Measurements from ENCODE around the gene ZC3H10.
A peak's percentile ranks its signal among the peaks of the same experiment; 100 is the strongest.
"Not testable (repeated sequence)": the region's sequence is repeated elsewhere in the genome, so short reads cannot be mapped to it uniquely, and the experiment has no call there.

The ZC3H10 gene

DNA sequence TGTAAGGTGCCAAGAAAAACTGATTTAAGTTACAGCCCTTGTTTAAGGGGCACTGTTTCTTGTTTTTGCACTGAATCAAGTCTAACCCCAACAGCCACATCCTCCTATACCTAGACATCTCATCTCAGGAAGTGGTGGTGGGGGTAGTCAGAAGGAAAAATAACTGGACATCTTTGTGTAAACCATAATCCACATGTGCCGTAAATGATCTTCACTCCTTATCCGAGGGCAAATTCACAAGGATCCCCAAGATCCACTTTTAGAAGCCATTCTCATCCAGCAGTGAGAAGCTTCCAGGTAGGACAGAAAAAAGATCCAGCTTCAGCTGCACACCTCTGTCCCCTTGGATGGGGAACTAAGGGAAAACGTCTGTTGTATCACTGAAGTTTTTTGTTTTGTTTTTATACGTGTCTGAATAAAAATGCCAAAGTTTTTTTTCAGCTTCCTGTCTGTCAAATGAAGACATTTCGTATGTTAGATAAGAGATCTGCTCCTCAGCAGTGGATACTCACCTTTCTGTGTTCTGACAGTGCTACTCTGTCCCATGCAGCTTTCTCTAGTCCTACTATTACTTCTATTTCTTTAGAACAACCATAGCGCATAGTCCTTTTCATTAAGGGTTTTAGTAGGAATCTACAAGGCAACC, 14.9 kb upstream of the ZC3H10 start:
- no peak for DNase-seq

GRCh38 chr12:56103823-56104108, 14.3 kb upstream of the ZC3H10 start:
- DNase-seq = no peak

DNA sequence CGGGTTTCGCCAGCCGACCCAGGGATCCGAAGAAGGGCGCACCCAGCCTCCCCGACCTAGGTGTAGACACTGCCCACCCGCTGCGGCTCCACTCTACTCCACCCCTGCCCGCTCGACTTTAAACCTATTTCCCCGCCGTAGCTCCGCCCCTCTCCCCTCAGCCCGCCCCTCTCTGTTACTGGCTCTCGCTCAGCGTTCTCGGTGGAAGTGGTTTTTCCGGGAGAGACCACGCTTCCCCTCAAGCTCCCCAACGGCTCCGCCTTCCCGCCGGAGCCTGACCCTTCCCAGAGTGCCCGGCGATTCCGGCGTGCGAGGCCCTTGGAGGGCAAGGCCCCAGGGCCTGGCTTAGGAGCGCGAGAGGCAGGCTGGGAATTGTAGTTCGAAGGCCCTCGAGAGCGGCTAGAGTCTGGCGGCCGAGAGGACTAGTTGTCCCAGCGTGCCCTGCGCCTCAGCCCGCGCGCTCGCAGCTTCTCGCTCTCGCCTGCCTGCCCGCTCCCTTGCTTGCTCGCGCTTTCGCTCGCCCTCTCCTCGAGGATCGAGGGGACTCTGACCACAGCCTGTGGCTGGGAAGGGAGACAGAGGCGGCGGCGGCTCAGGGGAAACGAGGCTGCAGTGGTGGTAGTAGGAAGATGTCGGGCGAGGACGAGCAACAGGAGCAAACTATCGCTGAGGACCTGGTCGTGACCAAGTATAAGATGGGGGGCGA, 13.8 kb upstream of the ZC3H10 start, which contains the start of gene PA2G4:
Gene PA2G4, plus strand, starts transcription at position 451 of the 706 bp plus-strand sequence. Its CDS starts 179 bp downstream, at position 630.
- DNase-seq = peak; percentile 96

GRCh38 chr12:56104815-56105608, 13.1 kb upstream of the ZC3H10 start:
- DNase-seq = no peak

DNA sequence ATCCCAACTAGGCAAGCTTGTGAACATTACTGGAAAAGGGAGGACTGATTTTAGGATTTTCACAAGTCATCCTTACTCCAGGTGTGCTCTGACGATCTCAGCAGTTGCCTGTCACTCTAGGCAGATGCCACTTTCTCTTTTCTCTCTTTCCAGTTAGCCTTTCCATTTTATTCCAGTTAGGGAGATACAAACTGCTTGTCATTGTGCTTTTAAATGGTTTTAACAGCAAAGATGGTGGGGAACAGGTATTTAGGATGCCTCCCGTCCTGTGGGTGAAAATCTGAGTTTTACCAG, 12.5 kb upstream of the ZC3H10 start:
- DNase-seq = no peak

DNA sequence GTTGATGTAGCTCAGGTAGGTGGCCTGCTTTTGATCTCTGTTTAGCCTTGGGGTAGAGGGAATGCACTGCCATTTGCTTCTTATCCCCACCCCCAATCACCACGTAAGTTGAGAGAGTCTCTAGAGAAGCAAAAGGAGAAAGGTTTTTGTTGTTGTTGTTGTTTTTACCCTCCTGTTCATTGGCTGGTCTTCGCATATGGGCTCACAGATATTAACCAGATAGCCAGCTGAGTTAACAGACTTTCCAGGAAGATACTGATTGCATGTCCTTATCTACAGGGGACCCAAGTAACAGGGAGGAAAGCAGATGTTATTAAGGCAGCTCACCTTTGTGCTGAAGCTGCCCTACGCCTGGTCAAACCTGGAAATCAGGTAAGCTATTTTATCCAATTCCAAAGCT, 10.8 kb upstream of the ZC3H10 start:
- DNase-seq = no peak

DNA sequence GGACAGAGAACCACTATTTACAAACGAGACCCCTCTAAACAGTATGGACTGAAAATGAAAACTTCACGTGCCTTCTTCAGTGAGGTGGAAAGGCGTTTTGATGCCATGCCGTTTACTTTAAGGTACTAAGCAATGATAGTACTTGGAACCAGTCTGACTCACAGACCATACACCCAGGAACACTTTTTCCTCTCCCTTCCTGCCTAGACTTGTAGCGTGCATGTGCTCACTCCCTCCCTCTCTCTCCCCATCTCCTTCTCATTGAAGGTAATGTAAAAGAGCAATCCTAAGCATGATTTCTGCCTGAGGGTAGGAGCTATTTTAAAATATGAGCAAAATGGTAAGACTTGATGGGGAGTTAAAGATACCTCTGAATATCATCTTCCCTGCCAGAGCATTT, 7.5 kb upstream of the ZC3H10 start:
- DNase-seq = no peak

DNA sequence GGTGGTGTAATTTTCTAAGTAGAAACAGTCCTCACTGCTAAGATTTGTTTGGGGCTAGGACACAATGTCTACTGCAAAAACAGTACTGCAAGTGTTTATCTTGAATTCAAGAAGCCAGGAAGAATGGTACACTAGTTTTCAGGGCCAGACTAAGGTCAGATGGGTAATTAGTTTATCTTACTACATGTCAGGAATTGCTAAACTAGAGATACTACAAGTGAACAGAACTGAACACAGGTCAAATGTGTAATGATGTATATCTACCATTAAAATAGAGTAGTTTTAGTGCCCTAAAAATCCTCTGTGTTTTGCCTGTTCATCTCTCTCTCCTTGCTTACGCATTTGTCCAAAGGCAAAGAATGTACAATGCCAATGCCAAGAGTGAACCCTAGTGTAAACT, 4.0 kb upstream of the ZC3H10 start:
- DNase-seq = no peak

DNA sequence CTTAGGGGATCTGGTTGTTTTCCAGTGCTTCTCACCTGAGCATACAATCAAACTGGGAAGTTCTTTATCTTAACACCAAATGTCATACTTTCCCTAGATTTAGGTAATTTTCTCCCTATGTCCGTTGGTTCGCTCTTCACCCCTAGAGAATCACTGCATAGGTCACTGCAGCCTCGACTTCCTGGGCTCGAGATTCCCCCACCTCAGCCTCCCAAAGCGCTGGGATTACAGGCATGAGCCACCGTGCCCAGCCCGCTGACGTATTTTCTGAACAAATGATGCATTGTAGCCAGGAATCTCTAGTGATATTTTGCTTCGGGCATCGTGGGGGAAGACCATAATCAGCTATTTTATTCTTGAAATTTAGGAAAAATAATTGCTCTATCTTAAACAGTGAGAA, 2.7 kb upstream of the ZC3H10 start:
- DNase-seq = no peak

DNA sequence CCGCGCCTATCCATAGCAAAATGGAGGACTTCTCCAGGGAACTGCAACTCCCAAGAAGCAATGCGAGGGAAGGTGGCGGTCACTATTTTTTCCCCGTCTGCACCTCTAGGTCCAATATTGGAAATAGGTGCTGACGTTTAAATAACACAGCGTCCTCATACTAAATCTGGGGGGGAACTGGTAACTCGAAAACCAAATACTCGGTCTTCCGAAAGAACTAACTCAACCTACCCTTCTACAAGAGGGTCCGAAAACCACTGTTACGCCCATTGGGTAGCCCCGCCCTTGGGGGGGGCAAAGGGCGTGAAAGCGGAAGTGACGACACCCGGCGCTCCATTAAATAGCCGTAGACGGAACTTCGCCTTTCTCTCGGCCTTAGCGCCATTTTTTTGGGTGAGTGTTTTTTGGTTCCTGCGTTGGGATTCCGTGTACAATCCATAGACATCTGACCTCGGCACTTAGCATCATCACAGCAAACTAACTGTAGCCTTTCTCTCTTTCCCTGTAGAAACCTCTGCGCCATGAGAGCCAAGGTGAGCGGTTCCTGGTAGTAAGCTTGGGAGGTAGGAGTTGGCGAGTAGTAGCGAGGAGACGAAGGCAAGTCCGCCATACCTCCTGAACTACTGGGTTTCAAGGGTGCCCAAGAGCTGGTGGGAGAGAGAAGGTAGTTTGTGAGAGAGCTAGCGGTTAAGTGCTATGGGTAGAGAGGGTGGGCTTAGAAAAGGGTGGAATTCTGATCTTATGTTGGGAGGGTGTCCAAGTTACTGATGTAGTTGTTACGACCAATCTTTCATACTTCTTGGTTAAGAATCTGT, 1.6 kb upstream of the ZC3H10 start, which contains the start of gene RPL41:
Gene RPL41, plus strand, starts transcription at position 367 of the 815 bp plus-strand sequence.
- DNase-seq = peak; percentile 98

GRCh38 chr12:56117082-56117706, 872 bp upstream of the ZC3H10 start:
- DNase-seq = not testable (repeated sequence)

GRCh38 chr12:56118688-56119357, 757 bp downstream of the ZC3H10 start:
- no peak for DNase-seq

- peak; percentile 74 for DNase-seq
Measured at GRCh38 chr12:56119361-56119796, 1.3 kb downstream of the ZC3H10 start.

DNA sequence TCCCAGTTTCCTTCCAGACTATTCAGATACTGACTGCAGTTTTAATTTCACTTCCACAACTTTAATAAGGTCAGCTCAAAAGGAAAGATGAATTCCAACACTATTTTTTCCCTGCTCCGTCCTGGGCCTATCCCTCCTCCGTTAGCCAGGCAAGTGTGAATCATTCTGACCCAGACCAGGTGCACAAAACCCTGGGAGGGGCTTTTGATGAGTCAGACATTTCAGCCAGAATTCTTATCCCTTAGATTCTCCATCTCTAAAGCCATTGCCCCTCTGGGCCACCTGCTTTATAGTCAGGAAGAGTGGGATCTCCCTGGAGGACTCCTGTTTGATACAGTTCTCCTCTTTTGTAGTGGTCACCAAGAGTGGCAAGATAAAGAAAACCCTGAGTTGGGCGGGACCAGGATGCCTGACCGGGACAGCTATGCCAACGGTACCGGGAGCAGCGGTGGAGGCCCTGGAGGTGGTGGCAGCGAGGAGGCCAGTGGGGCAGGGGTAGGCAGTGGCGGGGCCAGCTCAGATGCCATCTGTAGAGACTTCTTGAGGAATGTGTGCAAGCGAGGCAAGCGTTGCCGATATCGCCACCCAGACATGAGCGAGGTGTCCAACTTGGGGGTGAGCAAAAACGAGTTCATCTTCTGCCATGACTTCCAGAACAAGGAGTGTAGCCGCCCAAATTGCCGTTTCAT, 2.2 kb downstream of the ZC3H10 start:
- no peak for DNase-seq

DNA sequence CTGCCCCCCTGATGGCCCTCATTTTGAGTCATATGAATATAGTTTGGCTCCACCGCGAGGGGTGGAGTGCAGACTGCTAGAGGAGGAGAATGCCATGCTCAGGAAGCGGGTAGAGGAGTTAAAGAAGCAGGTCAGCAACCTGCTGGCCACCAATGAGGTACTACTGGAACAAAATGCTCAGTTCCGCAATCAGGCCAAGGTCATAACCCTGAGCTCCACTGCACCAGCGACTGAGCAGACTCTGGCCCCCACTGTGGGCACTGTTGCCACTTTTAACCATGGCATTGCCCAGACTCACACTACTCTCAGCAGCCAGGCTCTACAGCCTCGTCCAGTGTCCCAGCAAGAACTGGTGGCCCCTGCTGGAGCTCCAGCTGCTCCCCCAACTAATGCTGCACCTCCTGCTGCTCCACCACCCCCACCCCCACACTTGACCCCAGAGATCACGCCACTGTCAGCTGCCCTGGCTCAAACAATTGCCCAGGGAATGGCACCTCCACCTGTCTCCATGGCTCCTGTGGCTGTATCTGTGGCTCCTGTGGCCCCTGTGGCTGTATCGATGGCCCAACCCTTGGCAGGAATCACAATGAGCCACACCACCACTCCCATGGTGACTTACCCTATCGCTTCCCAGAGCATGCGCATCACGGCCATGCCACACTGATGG, 3.3 kb downstream of the ZC3H10 start:
- DNase-seq = no peak

DNA sequence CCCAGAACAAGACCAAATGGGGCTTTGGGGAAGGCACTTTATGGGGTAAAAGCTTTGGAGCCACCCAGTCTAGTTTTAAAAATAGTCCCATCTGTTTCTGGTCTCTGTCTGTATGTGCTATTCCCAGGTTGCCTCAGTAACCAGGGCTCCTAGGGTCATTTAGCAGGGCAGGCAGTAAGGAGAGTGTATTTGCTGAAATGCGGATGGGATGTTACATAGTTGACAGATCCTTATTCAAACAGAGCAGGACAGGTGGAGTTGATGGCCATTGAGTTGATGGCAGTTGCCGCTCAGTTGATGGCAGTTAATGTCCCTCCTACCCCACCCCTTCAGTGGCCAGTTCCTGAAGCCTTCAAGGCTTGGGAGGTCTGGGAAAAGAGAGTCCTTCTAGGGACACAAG, 4.6 kb downstream of the ZC3H10 start:
- DNase-seq = no peak

- DNase-seq = no peak
Measured at GRCh38 chr12:56124133-56124532, 6.1 kb downstream of the ZC3H10 start.

DNA sequence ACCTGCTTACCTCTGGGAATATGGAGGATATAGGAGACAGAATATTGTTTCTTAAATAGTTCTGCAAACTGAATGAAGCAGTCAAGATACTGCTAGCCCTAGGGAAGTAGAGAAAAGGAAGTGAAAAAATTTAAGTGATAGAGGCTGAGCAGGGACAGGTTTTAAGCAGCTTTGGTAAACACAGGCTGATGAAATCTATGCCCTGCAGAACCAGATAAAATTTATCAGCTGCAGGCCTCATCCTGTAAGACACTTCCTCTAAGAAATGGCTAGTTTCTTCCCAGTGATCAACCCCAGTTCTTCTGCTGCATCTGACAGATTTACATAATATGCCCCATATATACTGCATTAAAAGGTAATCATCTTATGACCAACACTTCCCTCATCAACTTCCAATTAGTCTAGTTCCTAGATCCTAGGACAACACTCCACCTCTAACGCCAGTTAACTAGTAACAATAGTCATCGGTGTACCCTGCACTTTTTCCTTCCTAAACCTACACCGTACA, 8.7 kb downstream of the ZC3H10 start:
- DNase-seq = no peak

- no peak for DNase-seq
Measured at GRCh38 chr12:56127485-56127887, 9.4 kb downstream of the ZC3H10 start.

DNA sequence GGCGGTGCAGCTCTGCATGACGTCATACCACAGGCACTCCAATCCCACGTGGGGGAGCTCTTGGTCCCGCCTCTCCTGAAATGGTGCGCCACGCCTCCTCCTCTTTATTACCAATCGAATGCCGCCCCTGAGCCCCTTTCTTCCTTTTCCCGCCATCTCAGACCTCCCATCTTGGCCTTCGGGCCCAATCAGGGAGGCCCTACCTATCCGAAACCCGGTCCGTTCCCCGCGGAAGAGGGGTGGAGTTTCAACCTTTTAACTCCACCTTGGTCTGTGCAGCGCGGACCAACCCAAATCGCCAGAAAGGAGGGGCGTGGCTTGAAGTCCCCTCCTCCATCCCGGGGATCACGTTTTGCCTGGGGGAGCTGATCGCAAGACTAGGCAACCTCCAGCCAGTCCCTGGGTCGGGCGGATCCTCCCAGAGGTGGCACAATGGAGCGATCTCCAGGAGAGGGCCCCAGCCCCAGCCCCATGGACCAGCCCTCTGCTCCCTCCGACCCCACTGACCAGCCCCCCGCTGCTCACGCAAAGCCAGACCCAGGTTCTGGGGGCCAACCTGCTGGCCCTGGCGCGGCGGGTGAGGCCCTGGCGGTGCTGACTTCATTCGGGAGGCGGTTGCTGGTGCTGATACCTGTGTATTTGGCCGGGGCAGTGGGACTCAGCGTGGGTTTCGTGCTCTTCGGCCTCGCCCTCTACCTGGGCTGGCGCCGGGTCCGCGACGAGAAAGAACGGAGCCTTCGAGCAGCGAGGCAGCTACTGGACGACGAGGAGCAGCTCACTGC, 10.0 kb downstream of the ZC3H10 start, which contains the start of gene ESYT1:
Gene ESYT1, plus strand, starts transcription at position 380 of the 782 bp plus-strand sequence. Its CDS starts 53 bp downstream, at position 433.
- peak; percentile 98 for DNase-seq

Measured in NCI-H2029 treated with DMSO at 0.1 percent for 48 hours (cell line).